GM12874 (cell line): ENCODE results near the gene LRP6.

Source experiments
- CTCF ChIP-seq: IDR thresholded peaks from 2 replicates; pipeline ENCODE4 v1.5.1; 2011; ENCODE audit warnings: low read depth, mild to moderate bottlenecking, control low read depth, low read length, moderate library complexity; ENCODE audit not compliant: insufficient read depth

LRP6 gene

GRCh38 chr12:12294215-12295005 is 27.6 kb upstream of the LRP6 start:
- no peak for TF ChIP-seq CTCF

GRCh38 chr12:12290206-12290605 is 23.4 kb upstream of the LRP6 start:
- TF ChIP-seq CTCF, result no peak

GRCh38 chr12:12286441-12286840 is 19.6 kb upstream of the LRP6 start:
- TF ChIP-seq CTCF, result no peak

GRCh38 chr12:12282761-12283425 is 16.0 kb upstream of the LRP6 start:
- TF ChIP-seq CTCF, result no peak

GRCh38 chr12:12282202-12282601 is 15.4 kb upstream of the LRP6 start:
- TF ChIP-seq CTCF, result no peak

GRCh38 chr12:12281134-12281533 is 14.3 kb upstream of the LRP6 start:
- TF ChIP-seq CTCF, result no peak

- TF ChIP-seq CTCF, result no peak
Observed at GRCh38 chr12:12278899-12279298, 12.1 kb upstream of the LRP6 start.
